Measurements from ENCODE around the gene LAMC2.
"Not testable (repeated sequence)": the region's sequence is repeated elsewhere in the genome, so short reads cannot be mapped to it uniquely, and the experiment has no call there.

The LAMC2 gene

DNA sequence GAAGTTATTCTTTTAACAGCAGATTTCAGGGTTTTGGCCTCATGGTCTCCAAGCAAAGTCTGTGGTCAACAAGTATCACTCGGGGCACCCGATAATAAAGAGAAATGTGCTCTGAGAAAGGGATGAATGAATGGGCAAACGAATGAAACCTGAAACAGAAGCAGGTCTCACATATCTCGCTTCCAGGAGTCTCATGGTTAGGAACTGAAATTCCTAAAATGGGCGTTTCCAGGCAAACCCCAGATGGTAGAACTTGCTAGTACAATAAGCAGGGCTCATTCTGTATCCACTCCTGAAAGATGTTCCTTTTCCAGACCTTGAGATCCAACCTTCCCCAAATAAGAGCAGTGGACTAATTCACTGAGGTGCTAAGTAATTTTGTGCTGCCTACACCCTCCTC is 87.2 kb downstream of the LAMC2 start:
- no peak overlapping the region for H3K4me3 ChIP-seq (ENCODE audit: low read depth, low read length)
- no peak for DNase-seq (ENCODE audit: low read depth)
- TF ChIP-seq, protein P1, sequence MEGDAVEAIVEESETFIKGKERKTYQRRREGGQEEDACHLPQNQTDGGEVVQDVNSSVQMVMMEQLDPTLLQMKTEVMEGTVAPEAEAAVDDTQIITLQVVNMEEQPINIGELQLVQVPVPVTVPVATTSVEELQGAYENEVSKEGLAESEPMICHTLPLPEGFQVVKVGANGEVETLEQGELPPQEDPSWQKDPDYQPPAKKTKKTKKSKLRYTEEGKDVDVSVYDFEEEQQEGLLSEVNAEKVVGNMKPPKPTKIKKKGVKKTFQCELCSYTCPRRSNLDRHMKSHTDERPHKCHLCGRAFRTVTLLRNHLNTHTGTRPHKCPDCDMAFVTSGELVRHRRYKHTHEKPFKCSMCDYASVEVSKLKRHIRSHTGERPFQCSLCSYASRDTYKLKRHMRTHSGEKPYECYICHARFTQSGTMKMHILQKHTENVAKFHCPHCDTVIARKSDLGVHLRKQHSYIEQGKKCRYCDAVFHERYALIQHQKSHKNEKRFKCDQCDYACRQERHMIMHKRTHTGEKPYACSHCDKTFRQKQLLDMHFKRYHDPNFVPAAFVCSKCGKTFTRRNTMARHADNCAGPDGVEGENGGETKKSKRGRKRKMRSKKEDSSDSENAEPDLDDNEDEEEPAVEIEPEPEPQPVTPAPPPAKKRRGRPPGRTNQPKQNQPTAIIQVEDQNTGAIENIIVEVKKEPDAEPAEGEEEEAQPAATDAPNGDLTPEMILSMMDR (IDR thresholded peaks at IDR 0.05; ENCODE audit: control insufficient read depth, extremely low read depth, insufficient read depth), result no peak

DNA sequence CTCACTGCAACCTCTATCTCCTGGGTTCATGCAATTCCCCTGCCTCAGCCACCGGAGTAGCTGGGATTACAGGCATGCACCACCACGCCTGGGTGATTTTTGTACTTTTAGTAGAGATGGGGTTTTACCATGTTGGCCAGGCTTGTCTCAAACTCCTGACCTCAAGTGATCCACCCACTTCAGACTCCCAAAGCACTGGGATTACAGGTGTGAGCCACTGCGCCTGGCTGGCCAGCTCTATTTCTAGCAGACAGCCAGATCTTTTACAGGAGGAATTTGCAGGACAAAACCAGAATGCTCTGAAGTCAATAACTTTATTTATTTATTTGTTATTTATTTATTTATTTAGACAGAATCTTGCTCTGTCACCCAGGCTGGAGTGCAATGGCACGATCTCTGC is 87.9 kb downstream of the LAMC2 start:
- DNase-seq (ENCODE audit: low read depth), result not testable (repeated sequence)

DNA sequence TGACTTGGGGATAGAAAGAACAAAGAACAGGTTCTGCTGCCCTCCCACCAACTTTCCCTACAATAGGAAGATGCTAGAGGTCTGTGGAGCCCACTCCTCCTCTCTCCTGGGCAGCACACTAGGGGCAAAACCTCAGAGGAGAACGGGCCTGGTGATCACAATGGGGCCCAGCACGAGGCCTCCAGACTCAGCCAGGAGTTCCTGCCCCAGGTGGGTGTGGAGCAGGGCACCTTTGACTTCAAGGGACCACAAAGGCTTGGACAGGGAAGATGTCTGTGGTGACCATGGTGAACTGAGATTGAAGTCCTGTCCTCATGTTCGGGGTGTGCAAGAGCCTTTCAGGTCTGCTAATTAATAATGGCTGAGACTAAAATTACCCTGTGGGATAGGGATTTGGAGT is 88.8 kb downstream of the LAMC2 start:
- DNase-seq (ENCODE audit: low read depth), result no peak
- H3K4me3 ChIP-seq (ENCODE audit: low read depth, low read length), result no peak overlapping the region
- TF ChIP-seq, protein P1 (IDR thresholded peaks at IDR 0.05; ENCODE audit: control insufficient read depth, extremely low read depth, insufficient read depth), result no peak

More for the DNA sequence above, 87.9 kb downstream of the LAMC2 start:
- H3K4me3 ChIP-seq (ENCODE audit: low read depth, low read length), result not testable (repeated sequence)

DNA sequence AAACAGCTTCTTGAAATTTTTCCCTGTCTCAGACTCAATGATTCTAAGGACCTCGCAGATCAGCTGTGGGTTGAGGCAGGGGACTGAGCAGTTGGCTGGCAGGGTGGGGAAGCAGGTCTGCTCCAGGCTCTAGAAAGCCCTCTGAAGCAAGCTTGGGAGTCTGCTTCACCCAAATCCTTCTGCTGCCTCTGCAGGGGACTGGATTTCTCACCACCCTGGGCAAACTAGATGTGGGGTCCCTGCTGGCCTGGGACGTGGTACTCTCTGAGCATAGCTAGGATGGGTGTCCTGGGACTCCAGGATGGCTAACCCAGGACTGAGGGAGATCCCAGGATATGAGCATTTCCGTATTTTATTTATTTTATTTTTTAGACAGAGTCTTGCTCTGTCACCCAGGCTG is 89.3 kb downstream of the LAMC2 start:
- TF ChIP-seq, protein P1 (IDR thresholded peaks at IDR 0.05; ENCODE audit: control insufficient read depth, extremely low read depth, insufficient read depth), result no peak
- H3K4me3 ChIP-seq (ENCODE audit: low read depth, low read length), result no peak overlapping the region
- no peak for DNase-seq (ENCODE audit: low read depth)

DNA sequence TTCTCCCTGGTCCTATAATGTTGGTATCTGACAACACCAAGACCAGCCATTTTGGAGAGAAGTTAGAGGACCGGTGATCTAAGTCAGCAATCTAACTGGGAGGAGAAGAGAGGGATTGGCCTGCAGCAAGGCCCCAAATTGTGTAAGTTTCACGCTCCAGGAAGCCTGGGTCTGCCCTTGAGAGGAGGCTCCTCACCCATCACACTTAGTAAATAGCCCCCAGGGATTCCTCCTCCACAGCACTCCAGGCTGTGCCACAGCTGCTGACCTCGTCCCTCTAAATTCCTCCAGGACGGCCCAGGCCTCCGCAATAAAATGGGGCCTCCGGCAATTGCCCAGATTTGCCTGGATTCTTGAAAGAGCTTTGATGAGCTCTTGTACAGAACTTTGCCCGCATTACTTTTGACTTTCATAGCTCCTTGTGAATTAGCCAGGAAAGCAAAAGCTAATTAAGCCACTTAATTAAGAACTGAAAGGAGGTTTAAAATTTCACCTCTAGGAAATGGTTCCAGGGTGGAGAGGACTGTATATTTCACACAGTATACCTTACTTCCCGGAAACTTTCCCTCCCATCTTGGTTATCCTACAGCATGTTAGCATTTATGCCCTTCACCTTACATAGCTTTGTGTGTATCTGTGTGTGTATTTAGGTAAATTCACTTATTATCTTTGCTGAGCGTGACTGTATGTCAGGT is 90.5 kb downstream of the LAMC2 start:
- no peak for DNase-seq (ENCODE audit: low read depth)
- TF ChIP-seq, protein P1 (IDR thresholded peaks at IDR 0.05; ENCODE audit: control insufficient read depth, extremely low read depth, insufficient read depth), result no peak
- no peak overlapping the region for H3K4me3 ChIP-seq (ENCODE audit: low read depth, low read length)

DNA sequence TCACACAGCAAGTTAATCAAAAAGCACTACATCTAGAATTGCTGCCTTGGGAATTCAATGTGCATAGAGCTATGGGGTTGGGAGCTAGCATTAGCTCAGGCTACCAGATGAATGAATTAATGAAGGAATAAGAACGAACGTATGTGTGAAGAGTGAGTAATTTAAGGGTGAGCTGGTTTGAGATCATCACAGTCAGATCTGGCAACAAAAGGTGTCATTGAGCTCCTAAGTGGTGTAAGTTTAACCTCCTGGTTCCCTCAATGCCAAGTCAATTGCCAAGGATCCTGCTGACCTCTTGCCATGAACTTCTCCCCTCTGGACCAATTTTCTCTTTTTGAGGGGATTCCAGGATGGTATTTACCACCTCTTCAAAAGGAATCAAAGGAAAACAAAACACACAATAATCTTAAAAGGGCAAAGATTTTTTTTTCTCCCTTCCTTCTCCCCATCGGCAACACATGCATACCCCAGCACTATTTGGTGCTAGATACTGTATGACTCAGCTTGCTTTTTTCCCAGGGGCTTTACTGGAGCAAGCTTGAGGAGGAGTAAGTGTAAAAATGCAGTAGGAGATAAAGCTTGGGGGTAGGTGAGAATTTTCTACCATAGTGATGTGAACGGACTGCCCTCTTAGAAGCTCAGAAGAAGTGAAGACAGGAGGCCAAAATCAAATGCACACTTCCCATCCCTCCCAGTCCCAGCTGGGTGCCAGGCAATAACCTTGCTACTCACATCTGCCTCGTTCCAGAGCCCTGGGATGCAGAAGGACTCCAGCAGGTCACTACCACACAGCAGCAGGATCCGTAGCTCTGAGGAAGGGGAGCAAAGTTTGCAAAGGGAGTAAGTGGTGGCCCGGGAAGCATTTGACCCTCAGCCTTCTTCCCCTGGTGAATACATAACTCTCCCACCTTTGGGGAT is 92.0 kb downstream of the LAMC2 start:
- DNase-seq (ENCODE audit: low read depth), result no peak
- TF ChIP-seq, protein P1 (IDR thresholded peaks at IDR 0.05; ENCODE audit: control insufficient read depth, extremely low read depth, insufficient read depth), result no peak
- no peak overlapping the region for H3K4me3 ChIP-seq (ENCODE audit: low read depth, low read length)

DNA sequence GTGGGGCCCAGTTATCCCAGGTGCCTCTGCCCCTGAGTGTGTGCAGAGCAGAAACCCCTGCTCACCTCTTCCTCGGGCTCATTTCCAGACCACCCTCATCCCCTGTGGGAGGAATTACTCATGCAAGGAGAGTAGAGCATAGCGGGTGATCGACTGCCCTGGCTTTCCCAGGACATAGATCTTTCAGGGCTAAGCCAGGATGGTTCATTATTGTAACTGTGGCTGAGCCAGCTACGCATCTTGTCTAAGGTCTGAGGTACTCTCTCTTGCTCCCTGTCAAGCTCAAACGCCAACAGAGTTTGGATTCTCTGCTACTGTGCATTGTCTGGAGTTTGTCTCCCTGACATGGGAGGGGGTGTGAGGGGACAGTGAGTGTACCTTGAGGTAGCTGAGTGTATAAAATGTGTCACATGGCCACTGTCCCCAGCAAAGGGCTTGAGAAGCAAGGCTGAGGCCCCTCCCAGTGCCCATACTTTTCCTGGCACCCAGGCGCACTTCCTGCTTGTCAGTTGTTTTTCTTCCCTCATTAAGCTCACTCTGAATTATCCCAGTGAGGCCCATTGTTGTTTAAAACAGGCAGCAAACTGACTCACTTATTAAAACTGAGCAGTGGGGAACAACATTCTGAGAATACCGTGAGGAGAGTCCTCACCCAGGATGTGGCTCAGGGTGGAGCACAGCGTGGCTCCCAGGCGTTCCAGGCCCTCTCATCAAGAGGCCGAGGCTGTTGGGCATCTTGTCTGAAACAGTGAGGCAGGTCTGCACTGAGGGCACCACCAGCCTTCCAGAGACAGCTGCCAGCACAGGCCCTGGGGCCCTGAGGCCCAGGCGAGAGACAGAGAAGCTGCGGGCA is 92.9 kb downstream of the LAMC2 start:
- DNase-seq (ENCODE audit: low read depth), result no peak
- TF ChIP-seq, protein P1 (IDR thresholded peaks at IDR 0.05; ENCODE audit: control insufficient read depth, extremely low read depth, insufficient read depth), result no peak
- H3K4me3 ChIP-seq (ENCODE audit: low read depth, low read length), result no peak overlapping the region
